Neural crest cell (in vitro differentiated cells): Measurements from ENCODE around the gene SERTAD4. TPM values are rescaled to one million over a fixed set of nuclear protein-coding genes. Genes with fewer than 3 reads are reported as not detected.

Source experiments
- DNase-seq: peaks from one replicate; pipeline ENCODE4 v3.0.0; 2021; ENCODE audit warnings: low read depth, mixed read lengths, low spot score
- H3K27ac Mint-ChIP-seq: one replicate; pipeline ENCODE4 v1.8.0; 2021; ENCODE audit warnings: mild to moderate bottlenecking, mixed read lengths; ENCODE audit not compliant: unreplicated experiment
- H3K27me3 Mint-ChIP-seq: 2 replicates; pipeline ENCODE4 v1.8.0; 2021; ENCODE audit warnings: low read depth, mild to moderate bottlenecking, mixed read lengths
- H3K36me3 Mint-ChIP-seq: 2 replicates; pipeline ENCODE4 v1.8.0; 2021; ENCODE audit warnings: low read depth, mild to moderate bottlenecking, mixed read lengths
- H3K4me1 Mint-ChIP-seq: 2 replicates; pipeline ENCODE4 v1.8.0; 2021; ENCODE audit warnings: mixed read lengths
- H3K4me3 Mint-ChIP-seq: one replicate; pipeline ENCODE4 v1.8.0; 2021; ENCODE audit warnings: mild to moderate bottlenecking, mixed read lengths
- H3K9me3 Mint-ChIP-seq: 2 replicates; pipeline ENCODE4 v1.8.0; 2021; ENCODE audit warnings: mixed read lengths
- total RNA-seq: library from RNA; stranded (reverse); gene quantifications from 2 replicates; pipeline ENCODE4 v1.2.1, GENCODE V29; 2021
- TF ChIP-seq, protein P1 (sequence below): fragments of 200-600 bp; sonication (generic); conservative IDR thresholded peaks from 2 replicates; pipeline ENCODE4 v1.5.0; 2021; ENCODE audit warnings: antibody characterized with exemption, mild to moderate bottlenecking

The SERTAD4 gene
- total RNA-seq, 1 donor from 2014 or later: 1.5 TPM

DNA sequence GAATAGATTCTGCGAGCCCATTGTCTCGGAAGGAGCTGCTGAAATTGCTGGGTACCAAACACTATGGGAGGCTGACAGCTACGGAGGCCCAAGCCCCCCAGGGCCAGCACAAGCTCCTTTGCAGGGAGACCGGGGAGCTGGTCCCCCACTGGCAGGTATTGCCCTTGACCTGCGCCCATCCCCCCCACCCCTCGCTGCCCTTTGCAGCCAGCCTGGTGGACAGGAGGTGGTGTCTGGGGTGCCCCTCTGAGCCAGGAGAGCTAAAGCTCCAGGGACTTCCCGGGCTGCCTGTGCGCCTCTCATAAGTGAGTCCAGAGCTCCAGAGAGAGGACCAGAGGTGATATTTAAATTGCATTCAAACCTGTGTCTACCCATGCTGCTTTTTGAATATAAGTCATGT lies 5.4 kb downstream of the SERTAD4 start:
- Mint-ChIP-seq H3K4me3 (peak overlapping the region; percentile 56), H3K27me3 (peaks cover 45% of the 10 kb centered on the region), H3K27ac (no peak overlapping the region), H3K9me3 (no peaks in the 10 kb centered on the region), H3K36me3 (no peaks in the 10 kb centered on the region), H3K4me1 (peaks cover 30% of the 10 kb centered on the region)
- TF ChIP-seq, protein P1, sequence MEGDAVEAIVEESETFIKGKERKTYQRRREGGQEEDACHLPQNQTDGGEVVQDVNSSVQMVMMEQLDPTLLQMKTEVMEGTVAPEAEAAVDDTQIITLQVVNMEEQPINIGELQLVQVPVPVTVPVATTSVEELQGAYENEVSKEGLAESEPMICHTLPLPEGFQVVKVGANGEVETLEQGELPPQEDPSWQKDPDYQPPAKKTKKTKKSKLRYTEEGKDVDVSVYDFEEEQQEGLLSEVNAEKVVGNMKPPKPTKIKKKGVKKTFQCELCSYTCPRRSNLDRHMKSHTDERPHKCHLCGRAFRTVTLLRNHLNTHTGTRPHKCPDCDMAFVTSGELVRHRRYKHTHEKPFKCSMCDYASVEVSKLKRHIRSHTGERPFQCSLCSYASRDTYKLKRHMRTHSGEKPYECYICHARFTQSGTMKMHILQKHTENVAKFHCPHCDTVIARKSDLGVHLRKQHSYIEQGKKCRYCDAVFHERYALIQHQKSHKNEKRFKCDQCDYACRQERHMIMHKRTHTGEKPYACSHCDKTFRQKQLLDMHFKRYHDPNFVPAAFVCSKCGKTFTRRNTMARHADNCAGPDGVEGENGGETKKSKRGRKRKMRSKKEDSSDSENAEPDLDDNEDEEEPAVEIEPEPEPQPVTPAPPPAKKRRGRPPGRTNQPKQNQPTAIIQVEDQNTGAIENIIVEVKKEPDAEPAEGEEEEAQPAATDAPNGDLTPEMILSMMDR: no peak
- DNase-seq: no peak

DNA sequence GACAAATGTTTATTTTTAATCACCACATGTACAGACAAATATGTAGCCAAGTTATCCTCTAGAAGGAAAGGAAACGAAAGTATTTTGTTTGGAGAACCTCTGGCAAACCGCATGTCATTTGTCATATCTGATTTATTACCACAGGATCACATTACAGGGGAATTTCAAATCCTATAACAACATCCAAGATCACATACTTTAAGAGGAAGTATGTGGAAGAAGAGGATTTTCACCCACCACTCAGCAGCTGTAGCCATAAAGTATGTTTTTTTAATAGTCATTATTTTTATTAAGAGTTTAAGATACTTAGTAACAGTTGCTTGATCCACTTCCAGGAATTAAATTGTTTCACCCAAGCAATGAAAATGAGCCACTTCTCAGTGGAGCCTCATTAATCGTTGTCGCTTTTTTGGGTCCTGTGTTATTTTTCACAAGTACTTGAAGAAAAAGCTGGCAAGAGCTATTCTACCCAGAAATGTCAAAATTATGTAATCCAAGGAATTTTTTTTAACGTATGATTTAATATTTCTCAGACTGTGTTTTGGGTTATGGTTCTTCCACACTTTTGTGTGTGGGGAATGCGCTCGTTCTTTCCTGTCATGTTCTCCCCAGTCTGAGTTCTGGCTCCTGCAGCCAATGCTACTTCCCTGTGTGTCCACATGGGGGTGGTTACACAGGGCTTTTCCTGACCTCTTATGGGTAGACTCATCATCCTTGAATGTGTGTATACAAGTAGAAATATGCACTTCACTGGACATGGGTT lies 6.9 kb downstream of the SERTAD4 start:
- TF ChIP-seq, protein P1: peak; percentile 56
- H3K36me3 Mint-ChIP-seq: no peaks in the 10 kb centered on the region
- peaks cover 30% of the 10 kb centered on the region for H3K4me1 Mint-ChIP-seq
- H3K9me3 Mint-ChIP-seq: no peaks in the 10 kb centered on the region
- H3K4me3 Mint-ChIP-seq: no peak overlapping the region
- no peak for DNase-seq
- peaks cover 38% of the 10 kb centered on the region for H3K27me3 Mint-ChIP-seq
- H3K27ac Mint-ChIP-seq: no peak overlapping the region

DNA sequence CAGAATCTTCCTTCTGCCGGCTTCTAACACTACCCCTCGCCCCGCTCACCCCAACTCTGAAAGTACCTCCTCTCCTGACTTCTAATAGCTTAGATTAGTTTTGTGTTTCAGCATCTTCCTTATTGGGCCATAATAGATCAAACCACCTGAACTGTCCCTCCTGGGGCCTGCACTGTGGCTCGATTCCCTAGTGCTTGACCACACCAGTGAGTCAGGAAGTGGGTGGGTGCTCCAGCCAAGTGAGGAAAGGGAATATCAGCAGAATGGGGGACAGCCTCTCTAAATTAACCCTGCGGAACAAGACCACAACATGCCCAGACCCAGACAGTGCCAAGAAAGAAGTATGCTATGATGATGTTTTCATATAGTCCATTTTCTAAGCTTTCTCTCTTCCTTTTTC lies 8.5 kb downstream of the SERTAD4 start:
- H3K27me3 Mint-ChIP-seq: peaks cover 31% of the 10 kb centered on the region
- TF ChIP-seq, protein P1: no peak
- no peak overlapping the region for H3K4me3 Mint-ChIP-seq
- H3K27ac Mint-ChIP-seq: no peak overlapping the region
- DNase-seq: no peak
- H3K36me3 Mint-ChIP-seq: no peaks in the 10 kb centered on the region
- peaks cover 28% of the 10 kb centered on the region for H3K4me1 Mint-ChIP-seq
- no peaks in the 10 kb centered on the region for H3K9me3 Mint-ChIP-seq

DNA sequence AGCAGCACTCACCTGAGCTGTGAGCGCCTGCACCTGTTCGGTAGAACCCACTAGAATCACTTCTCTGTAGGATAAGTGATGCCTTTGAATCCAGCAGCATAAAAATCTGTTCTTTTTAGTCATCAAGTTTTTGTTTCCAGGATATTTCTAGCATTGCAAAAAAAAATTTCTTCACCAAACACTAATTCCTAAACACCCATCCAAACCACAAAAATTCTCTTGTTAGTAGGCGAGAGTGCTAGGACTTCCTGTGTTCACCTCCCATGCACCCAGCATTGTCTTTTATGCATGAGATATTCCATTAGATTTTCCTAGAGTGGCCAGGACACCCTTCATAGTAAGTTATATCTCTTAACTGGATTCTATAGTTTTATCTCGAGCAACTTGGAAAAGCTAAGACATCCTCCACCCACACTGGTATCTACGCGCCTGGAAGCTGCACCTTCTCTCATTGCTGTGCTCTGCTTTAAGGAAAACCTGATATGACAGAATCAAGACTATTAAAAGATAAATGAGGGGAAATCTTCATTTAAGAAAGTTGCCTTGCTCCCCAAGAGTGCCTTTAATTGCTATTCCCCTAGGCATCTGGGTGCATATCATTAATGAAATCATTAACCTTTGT lies 12.3 kb downstream of the SERTAD4 start:
- H3K4me3 Mint-ChIP-seq: no peak overlapping the region
- DNase-seq: no peak
- no peak overlapping the region for H3K27ac Mint-ChIP-seq
- H3K9me3 Mint-ChIP-seq: no peaks in the 10 kb centered on the region
- no peaks in the 10 kb centered on the region for H3K36me3 Mint-ChIP-seq
- TF ChIP-seq, protein P1: no peak
- H3K27me3 Mint-ChIP-seq: peaks cover 28% of the 10 kb centered on the region
- peaks cover 7% of the 10 kb centered on the region for H3K4me1 Mint-ChIP-seq

DNA sequence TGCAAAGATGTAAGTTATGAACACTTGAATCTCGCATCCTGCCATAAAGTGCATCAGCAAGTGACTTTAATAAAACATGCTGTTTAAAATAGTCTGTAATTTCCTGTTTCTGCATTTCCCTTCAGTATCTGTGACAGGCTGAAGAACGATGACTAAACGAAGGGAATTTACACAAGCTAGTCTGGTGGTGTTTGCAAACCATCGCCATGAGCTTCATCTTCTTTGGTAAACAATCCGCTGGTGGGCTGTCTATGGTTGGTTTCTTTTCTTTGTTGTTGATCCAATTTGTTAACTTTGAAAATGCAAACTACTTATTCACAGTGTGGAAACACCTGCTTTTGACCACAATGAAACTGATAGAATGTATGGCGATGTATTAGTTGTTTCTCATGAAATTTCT lies 13.9 kb downstream of the SERTAD4 start:
- Mint-ChIP-seq H3K27me3 (peaks cover 31% of the 10 kb centered on the region), H3K9me3 (no peaks in the 10 kb centered on the region), H3K36me3 (no peaks in the 10 kb centered on the region), H3K4me3 (no peak overlapping the region), H3K4me1 (peaks cover 18% of the 10 kb centered on the region), H3K27ac (no peak overlapping the region)
- TF ChIP-seq, protein P1: no peak
- no peak for DNase-seq
